ENCODE data around the gene TBC1D5. TPM values are rescaled to one million over a fixed set of nuclear protein-coding genes. Genes with fewer than 3 reads are reported as not detected.

Gene TBC1D5
- total RNA-seq, 1 experiment from 2014 or later: 30.4 TPM

- ChIA-PET CTCF (no interaction called here), POLR2A (no interaction called here)
- DNase-seq (ENCODE audit: low read depth, low spot score) (no peak), ATAC-seq (no peak)
- in situ Hi-C loops (cut with HindIII; ENCODE audit: low pct_unique_long_range_greater_than_20kb, low sequenced_read_pairs) (no loop called here), intact Hi-C loops (cut with micrococcal nuclease; ENCODE audit: unreplicated experiment) (no loop called here)
- BruUV-seq (replicated peaks): no TSS peak
- Histone ChIP-seq H3K4me3 (ENCODE audit: low read depth in 2 of 2, low read length in 2 of 2) (no peak overlapping the region), H3K36me3 (ENCODE audit: control insufficient read depth, insufficient read depth, low read length) (no peaks in the 10 kb centered on the region), H3K27me3 (ENCODE audit: control insufficient read depth, insufficient read depth, low read length) (no peaks in the 10 kb centered on the region), H3K9me3 (ENCODE audit: control insufficient read depth, insufficient read depth, low read depth, low read length) (no peaks in the 10 kb centered on the region), H3K4me1 (ENCODE audit: control insufficient read depth, insufficient read depth, low read length) (no peaks in the 10 kb centered on the region), H3K27ac (ENCODE audit: low read length) (no peak overlapping the region)
- no peak for TF ChIP-seq TCF7L2 (IDR thresholded peaks at IDR 0.05; ENCODE audit: low read depth, low read length)
- TF ChIP-seq CTCF (IDR thresholded peaks at IDR 0.05): no peak
- no peak for TF ChIP-seq REST (IDR thresholded peaks at IDR 0.05; ENCODE audit: insufficient read depth in 1 of 2, low read depth in 2 of 2, low read length in 1 of 2)
- no peak for TF ChIP-seq POLR2AphosphoS5 (IDR thresholded peaks at IDR 0.05; ENCODE audit: low read depth, low read length)
- TF ChIP-seq SIN3A (IDR thresholded peaks at IDR 0.05; ENCODE audit: borderline replicate concordance, insufficient read depth, low read depth, low read length): no peak
These were observed 189.4 kb downstream of the TBC1D5 start for GRCh38 chr3:17553080-17553479.

- ATAC-seq (no peak), DNase-seq (ENCODE audit: low read depth, low spot score) (no peak)
- POLR2A ChIA-PET: no interaction called here
- CTCF ChIA-PET: no interaction called here
- in situ Hi-C loops (cut with HindIII; ENCODE audit: low pct_unique_long_range_greater_than_20kb, low sequenced_read_pairs) (no loop called here), intact Hi-C loops (cut with micrococcal nuclease; ENCODE audit: unreplicated experiment) (no loop called here)
- H3K27ac ChIP-seq (ENCODE audit: low read length): no peak overlapping the region
- H3K4me3 ChIP-seq (ENCODE audit: low read depth in 2 of 2, low read length in 2 of 2): no peak overlapping the region
- no TSS peak for BruUV-seq (replicated peaks)
- no peaks in the 10 kb centered on the region for H3K27me3 ChIP-seq (ENCODE audit: control insufficient read depth, insufficient read depth, low read length)
- no peaks in the 10 kb centered on the region for H3K36me3 ChIP-seq (ENCODE audit: control insufficient read depth, insufficient read depth, low read length)
- H3K9me3 ChIP-seq (ENCODE audit: control insufficient read depth, insufficient read depth, low read depth, low read length): no peaks in the 10 kb centered on the region
- TF ChIP-seq REST (IDR thresholded peaks at IDR 0.05; ENCODE audit: insufficient read depth in 1 of 2, low read depth in 2 of 2, low read length in 1 of 2) (no peak), TCF7L2 (IDR thresholded peaks at IDR 0.05; ENCODE audit: low read depth, low read length) (no peak), SIN3A (IDR thresholded peaks at IDR 0.05; ENCODE audit: borderline replicate concordance, insufficient read depth, low read depth, low read length) (no peak), CTCF (IDR thresholded peaks at IDR 0.05) (no peak), POLR2AphosphoS5 (IDR thresholded peaks at IDR 0.05; ENCODE audit: low read depth, low read length) (no peak)
- no peaks in the 10 kb centered on the region for H3K4me1 ChIP-seq (ENCODE audit: control insufficient read depth, insufficient read depth, low read length)
These were observed 190.1 kb downstream of the TBC1D5 start for GRCh38 chr3:17552351-17552750.

Measured in Panc1 (cell line).